WTC11 (cell line): ENCODE measurements around the gene FBXO42. TPM values are rescaled to one million over a fixed set of nuclear protein-coding genes. Genes with fewer than 3 reads are reported as not detected.

Experiments
- ATAC-seq: fragments of 200-7000 bp; cut with Tn5 transposase; 2 replicates; pipeline ENCODE4 v1.10.0; 2021; ENCODE audit warnings: mild to moderate bottlenecking, moderate library complexity
- CTCF ChIA-PET: fragments of 300-600 bp; sonication (Branson Sonifier 250); formaldehyde crosslinking; loops from one replicate; lab custom pipeline; 2021; ENCODE audit warnings: antibody characterized with exemption; lab: Charles Lee
- POLR2A ChIA-PET: fragments of 350-600 bp; sonication (Branson Sonifier 250); formaldehyde crosslinking; loops from one replicate; lab custom pipeline; 2021; ENCODE audit warnings: antibody characterized with exemption; lab: Charles Lee
- DNase-seq: peaks from one replicate; pipeline ENCODE4 v3.0.0; 2021; ENCODE audit warnings: low spot score
- H3K27ac Mint-ChIP-seq: 2 replicates; pipeline ENCODE4 v1.8.0; 2021; ENCODE audit warnings: mixed read lengths
- H3K27me3 Mint-ChIP-seq: 2 replicates; pipeline ENCODE4 v1.8.0; 2021; ENCODE audit warnings: low read depth, mild to moderate bottlenecking, moderate library complexity, mixed read lengths
- H3K36me3 Mint-ChIP-seq: 2 replicates; pipeline ENCODE4 v1.8.0; 2021; ENCODE audit warnings: mixed read lengths
- H3K4me1 Mint-ChIP-seq: 2 replicates; pipeline ENCODE4 v1.8.0; 2022; ENCODE audit warnings: mixed read lengths
- H3K4me3 Mint-ChIP-seq: 2 replicates; pipeline ENCODE4 v1.8.0; 2021; ENCODE audit warnings: mild to moderate bottlenecking, moderate library complexity, mixed read lengths
- H3K9me3 Mint-ChIP-seq: 2 replicates; pipeline ENCODE4 v1.8.0; 2021; ENCODE audit warnings: mixed read lengths
- CREM ChIP-seq: sonication (generic); formaldehyde crosslinking; IDR thresholded peaks from 2 replicates; pipeline ENCODE4 v1.8.1; 2022; ENCODE audit warnings: mild to moderate bottlenecking, missing genetic modification reagents, moderate library complexity
- FOXP1 ChIP-seq: sonication (generic); formaldehyde crosslinking; IDR thresholded peaks from 2 replicates; pipeline ENCODE4 v1.8.0; 2022; ENCODE audit warnings: missing genetic modification reagents, mild to moderate bottlenecking, moderate library complexity, borderline replicate concordance
- FOXP4 ChIP-seq: sonication (generic); formaldehyde crosslinking; IDR thresholded peaks from 2 replicates; pipeline ENCODE4 v1.8.0; 2022; ENCODE audit warnings: mild to moderate bottlenecking, missing genetic modification reagents
- GRHL2 ChIP-seq: fragments of 250-450 bp; sonication (Bioruptor Pico); IDR thresholded peaks from 2 replicates; pipeline ENCODE4 v1.8.0; 2022; ENCODE audit warnings: mild to moderate bottlenecking, moderate library complexity; ENCODE audit not compliant: insufficient replicate concordance, severe bottlenecking
- HMGA2 ChIP-seq: fragments of 250-450 bp; sonication (Bioruptor Pico); IDR thresholded peaks from 2 replicates; pipeline ENCODE4 v1.4.0; 2021; ENCODE audit warnings: mild to moderate bottlenecking, moderate library complexity
- NR1H2 ChIP-seq: sonication (generic); formaldehyde crosslinking; IDR thresholded peaks from 2 replicates; pipeline ENCODE4 v1.9.0; 2021; ENCODE audit warnings: mild to moderate bottlenecking, moderate library complexity, missing genetic modification reagents
- NR3C1 ChIP-seq: sonication (generic); formaldehyde crosslinking; conservative IDR thresholded peaks from 2 replicates; pipeline ENCODE4 v1.8.1; 2023; ENCODE audit warnings: low read depth, mild to moderate bottlenecking, missing genetic modification reagents
- SOX15 ChIP-seq: fragments of 250-450 bp; sonication (Bioruptor Pico); IDR thresholded peaks from 2 replicates; pipeline ENCODE4 v1.9.0; 2021; ENCODE audit warnings: mild to moderate bottlenecking
- USF1 ChIP-seq: sonication (generic); formaldehyde crosslinking; IDR thresholded peaks from 2 replicates; pipeline ENCODE4 v1.8.0; 2022; ENCODE audit warnings: mild to moderate bottlenecking, missing genetic modification reagents
- ZNF121 ChIP-seq: sonication (generic); formaldehyde crosslinking; IDR thresholded peaks from 2 replicates; pipeline ENCODE4 v1.8.0; 2023; ENCODE audit warnings: missing genetic modification reagents
- ZNF232 ChIP-seq: sonication (generic); formaldehyde crosslinking; IDR thresholded peaks from 2 replicates; pipeline ENCODE4 v1.8.0; 2022; ENCODE audit warnings: mild to moderate bottlenecking, missing genetic modification reagents
- ZNF416 ChIP-seq: fragments of 250-450 bp; sonication (Bioruptor Pico); IDR thresholded peaks from 2 replicates; pipeline ENCODE4 v1.9.0; 2021; ENCODE audit warnings: mild to moderate bottlenecking, inconsistent platforms
- ZNF425 ChIP-seq: fragments of 250-450 bp; sonication (Bioruptor Pico); conservative IDR thresholded peaks from 2 replicates; pipeline ENCODE4 v1.9.0; 2021; ENCODE audit warnings: mild to moderate bottlenecking
- total RNA-seq: library from RNA; stranded (reverse); gene quantifications from 3 replicates; pipeline ENCODE4 v1.2.3, GENCODE V29; 2021
- TF ChIP-seq, protein P1 (sequence below): sonication (generic); formaldehyde crosslinking; IDR thresholded peaks from 2 replicates; pipeline ENCODE4 v1.8.1; 2023; ENCODE audit warnings: mild to moderate bottlenecking, missing genetic modification reagents

FBXO42 gene
- total RNA-seq, 1 experiment from 2014 or later, result 17.5 TPM

- DNase-seq (no peak), ATAC-seq (no peak)
- peaks cover 23% of the 10 kb centered on the region for H3K4me1 Mint-ChIP-seq
- H3K4me3 Mint-ChIP-seq, result no peak overlapping the region
- CTCF ChIA-PET, result interaction anchor here (0.5 to 1.5 kb wide), 3 partner anchors 10 to 440 kb away, joined by 3 to 4 read pairs (median 4); partner anchors contain the start of gene FAM131C
- H3K27me3 Mint-ChIP-seq, result peaks cover 30% of the 10 kb centered on the region
- H3K9me3 Mint-ChIP-seq, result no peaks in the 10 kb centered on the region
- H3K27ac Mint-ChIP-seq, result no peak overlapping the region
- no peaks in the 10 kb centered on the region for H3K36me3 Mint-ChIP-seq
- POLR2A ChIA-PET, result no interaction called here
- no peak for TF ChIP-seq ZNF121 (CRISPR knock-in tag)
- TF ChIP-seq USF1 (CRISPR knock-in tag), result peak; percentile 71
- no peak for TF ChIP-seq FOXP1
Measured at GRCh38 chr1:16231331-16232315, 120.7 kb downstream of the FBXO42 start.

DNA sequence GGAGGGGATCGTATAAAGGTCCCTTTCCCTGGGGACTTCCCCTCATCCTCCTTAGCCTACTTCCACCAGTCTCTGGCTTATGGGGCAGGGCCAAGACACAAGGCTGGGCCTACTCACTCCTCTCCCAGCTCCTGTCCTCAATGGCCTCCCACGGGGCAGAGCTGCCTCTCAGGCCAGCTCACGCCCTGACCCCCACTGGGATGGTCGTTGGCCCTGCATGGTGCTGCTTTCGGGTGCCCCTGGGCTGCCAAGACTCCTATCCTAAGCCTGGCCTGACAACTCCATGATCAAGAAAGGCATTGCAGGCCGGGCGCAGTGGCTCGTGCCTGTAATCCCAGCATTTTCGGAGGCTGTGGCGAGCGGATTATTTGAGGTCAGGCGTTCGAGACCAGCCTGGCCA is 121.5 kb downstream of the FBXO42 start:
- ATAC-seq (no peak), DNase-seq (no peak)
- H3K27me3 Mint-ChIP-seq, result peaks cover 39% of the 10 kb centered on the region
- H3K27ac Mint-ChIP-seq, result no peak overlapping the region
- no peaks in the 10 kb centered on the region for H3K36me3 Mint-ChIP-seq
- TF ChIP-seq ZNF121 (CRISPR knock-in tag), result peak; percentile 19; the same call in 1 of the 2 replicates
- no peak for TF ChIP-seq NR1H2 (CRISPR knock-in tag)
- H3K4me3 Mint-ChIP-seq, result no peak overlapping the region
- CTCF ChIA-PET, result interaction anchor here (0.9 to 1.5 kb wide), 3 partner anchors 14 to 439 kb away, joined by 3 to 4 read pairs (median 4); partner anchors contain the start of gene FAM131C
- H3K9me3 Mint-ChIP-seq, result no peaks in the 10 kb centered on the region
- peaks cover 23% of the 10 kb centered on the region for H3K4me1 Mint-ChIP-seq
- POLR2A ChIA-PET, result no interaction called here

GRCh38 chr1:16229976-16230740 is 122.1 kb downstream of the FBXO42 start:
- no peak for ATAC-seq
- H3K36me3 Mint-ChIP-seq, result no peaks in the 10 kb centered on the region
- H3K27ac Mint-ChIP-seq, result no peak overlapping the region
- H3K27me3 Mint-ChIP-seq, result peaks cover 44% of the 10 kb centered on the region
- TF ChIP-seq HMGA2 (CRISPR knock-in tag), result no peak
- no peak for TF ChIP-seq CREM (CRISPR knock-in tag)
- TF ChIP-seq, protein P1, sequence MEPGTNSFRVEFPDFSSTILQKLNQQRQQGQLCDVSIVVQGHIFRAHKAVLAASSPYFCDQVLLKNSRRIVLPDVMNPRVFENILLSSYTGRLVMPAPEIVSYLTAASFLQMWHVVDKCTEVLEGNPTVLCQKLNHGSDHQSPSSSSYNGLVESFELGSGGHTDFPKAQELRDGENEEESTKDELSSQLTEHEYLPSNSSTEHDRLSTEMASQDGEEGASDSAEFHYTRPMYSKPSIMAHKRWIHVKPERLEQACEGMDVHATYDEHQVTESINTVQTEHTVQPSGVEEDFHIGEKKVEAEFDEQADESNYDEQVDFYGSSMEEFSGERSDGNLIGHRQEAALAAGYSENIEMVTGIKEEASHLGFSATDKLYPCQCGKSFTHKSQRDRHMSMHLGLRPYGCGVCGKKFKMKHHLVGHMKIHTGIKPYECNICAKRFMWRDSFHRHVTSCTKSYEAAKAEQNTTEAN (CRISPR knock-in tag), result no peak
- TF ChIP-seq FOXP4, result no peak
- ChIA-PET CTCF (interaction anchor here (0.9 to 1.0 kb wide), 2 partner anchors 14 to 438 kb away, joined by 3 to 4 read pairs; no protein-coding TSS in a partner anchor), POLR2A (interaction anchor here (1.1 kb wide), 1 partner anchor 12 kb away, joined by 4 read pairs; no protein-coding TSS in a partner anchor)
- H3K4me1 Mint-ChIP-seq, result peaks cover 23% of the 10 kb centered on the region
- H3K9me3 Mint-ChIP-seq, result no peaks in the 10 kb centered on the region
- DNase-seq, result no peak
- H3K4me3 Mint-ChIP-seq, result no peak overlapping the region

DNA sequence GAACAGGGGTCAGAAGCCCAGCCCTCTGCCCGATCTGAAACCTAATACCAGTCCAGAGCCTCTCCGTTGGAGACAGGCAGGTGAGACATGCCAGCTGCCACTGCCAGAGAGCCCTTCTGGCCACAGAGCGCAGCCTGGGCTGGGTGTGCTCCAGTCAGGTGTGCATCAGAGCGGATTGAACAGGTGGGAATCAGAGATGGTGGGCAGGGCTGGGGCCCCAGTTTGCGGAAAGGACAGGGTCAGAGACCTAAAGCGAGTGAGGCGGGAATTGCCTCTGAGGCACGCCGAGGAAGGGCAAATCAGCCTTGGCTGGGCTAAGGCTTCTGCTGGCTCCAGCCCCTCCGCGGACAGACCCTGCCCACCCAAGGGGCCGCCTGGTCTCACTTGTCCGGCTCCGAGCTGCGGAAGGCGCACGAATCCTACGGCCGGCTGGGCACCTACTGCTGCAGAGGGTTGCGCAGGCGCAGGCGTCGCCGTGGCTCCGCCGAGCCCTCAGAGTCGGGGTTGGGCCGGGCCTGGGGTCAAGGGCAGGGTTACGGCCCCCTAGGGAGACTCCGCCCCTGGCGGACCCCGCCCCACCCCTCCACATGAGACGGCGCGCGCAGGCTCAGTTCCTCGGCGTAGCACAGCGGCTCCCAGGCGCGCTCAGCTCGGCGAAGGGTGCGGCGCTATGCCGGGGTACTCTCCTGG is 125.6 kb downstream of the FBXO42 start:
- Mint-ChIP-seq H3K9me3 (no peaks in the 10 kb centered on the region), H3K4me3 (peak overlapping the region; percentile 79), H3K27ac (no peak overlapping the region), H3K27me3 (peaks cover 61% of the 10 kb centered on the region), H3K36me3 (no peaks in the 10 kb centered on the region), H3K4me1 (peaks cover 23% of the 10 kb centered on the region)
- ChIA-PET CTCF (interaction anchor here (0.5 to 3.4 kb wide), 8 partner anchors 9 to 167 kb away, joined by 3 to 26 read pairs (median 4); partner anchors contain the start of genes ARHGEF19, CPLANE2 and FAM131C), POLR2A (interaction anchor here (0.6 to 1.8 kb wide), 5 partner anchors 10 to 81 kb away, joined by 3 to 7 read pairs (median 4); partner anchors contain the start of gene ARHGEF19)
- ATAC-seq (peak; percentile 89), DNase-seq (peak; percentile 91)
- TF ChIP-seq ZNF232 (CRISPR knock-in tag), result no peak
- no peak for TF ChIP-seq ZNF425 (CRISPR knock-in tag)
- TF ChIP-seq NR3C1 (CRISPR knock-in tag), result no peak
- TF ChIP-seq SOX15 (CRISPR knock-in tag), result no peak
- TF ChIP-seq ZNF121 (CRISPR knock-in tag), result no peak
- TF ChIP-seq ZNF416 (CRISPR knock-in tag), result no peak
- no peak for TF ChIP-seq GRHL2 (CRISPR knock-in tag)
